RWPE1 (cell line): ENCODE results near the gene NKX1-2.

ENCODE experiments used
- CTCF ChIA-PET: fragments of 350-600 bp; sonication (Branson Sonifier 250); formaldehyde crosslinking; extraction: SDS; loops from one replicate; lab custom pipeline; 2021; lab: Yijun Ruan, JAX
- POLR2A ChIA-PET: fragments of 400-600 bp; formaldehyde crosslinking; extraction: SDS; loops from one replicate; lab custom pipeline; 2020; ENCODE audit warnings: antibody characterized with exemption; ENCODE audit not compliant: low non-redundant PET; lab: Yijun Ruan, JAX
- DNase-seq: peaks from one replicate; pipeline ENCODE4 v3.0.0; 2012; ENCODE audit warnings: low spot score
- H3K27ac ChIP-seq: fragments of 450-650 bp; 2 replicates; pipeline ENCODE4 v1.5.1; 2017
- CTCF ChIP-seq: fragments of 450-650 bp; conservative IDR thresholded peaks from 2 replicates; pipeline ENCODE4 v1.5.1; 2017; ENCODE audit warnings: low read depth, mild to moderate bottlenecking

The NKX1-2 gene

DNA sequence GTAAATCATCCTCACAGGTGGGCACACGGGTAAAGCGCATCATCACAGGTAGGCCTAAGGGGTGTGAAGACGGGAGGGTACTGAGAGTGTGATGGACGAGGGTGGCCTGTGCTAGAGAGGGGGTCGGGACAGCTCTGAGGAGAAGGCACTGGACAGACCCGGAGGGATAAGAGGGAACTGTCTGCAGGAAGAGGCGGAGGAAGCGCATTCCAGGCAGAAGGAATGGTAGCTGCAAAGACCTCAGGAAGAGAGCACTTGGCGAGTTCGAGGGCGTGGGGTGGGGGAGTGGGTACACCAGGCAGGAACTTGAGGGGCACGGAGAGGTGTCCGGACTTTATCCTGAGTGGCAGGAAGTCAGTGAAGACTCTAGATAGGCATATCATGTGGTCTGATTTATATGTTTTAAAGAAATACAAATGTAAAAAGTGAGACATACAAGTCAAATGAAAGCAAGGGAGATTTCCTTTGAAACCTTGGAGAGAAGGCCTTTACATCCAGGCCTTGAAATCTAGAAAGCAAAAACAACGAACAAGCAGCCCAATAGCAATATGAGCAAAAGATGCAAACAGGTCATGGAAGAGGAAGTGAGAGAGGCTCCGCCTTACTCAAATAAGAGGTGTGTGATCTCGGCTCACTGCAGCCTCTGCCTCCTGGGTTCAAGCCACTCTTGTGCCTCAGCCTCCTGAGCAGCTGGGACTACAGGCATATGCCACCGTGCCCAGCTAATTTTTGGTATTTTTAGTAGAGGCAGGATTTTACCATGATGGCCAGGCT, 15.4 kb upstream of the NKX1-2 start:
- POLR2A ChIA-PET = no interaction called here
- CTCF ChIA-PET = no interaction called here
- H3K27ac ChIP-seq = no peak overlapping the region; the same call in 1 of the 2 replicates
- DNase-seq = no peak
- TF ChIP-seq CTCF = no peak

DNA sequence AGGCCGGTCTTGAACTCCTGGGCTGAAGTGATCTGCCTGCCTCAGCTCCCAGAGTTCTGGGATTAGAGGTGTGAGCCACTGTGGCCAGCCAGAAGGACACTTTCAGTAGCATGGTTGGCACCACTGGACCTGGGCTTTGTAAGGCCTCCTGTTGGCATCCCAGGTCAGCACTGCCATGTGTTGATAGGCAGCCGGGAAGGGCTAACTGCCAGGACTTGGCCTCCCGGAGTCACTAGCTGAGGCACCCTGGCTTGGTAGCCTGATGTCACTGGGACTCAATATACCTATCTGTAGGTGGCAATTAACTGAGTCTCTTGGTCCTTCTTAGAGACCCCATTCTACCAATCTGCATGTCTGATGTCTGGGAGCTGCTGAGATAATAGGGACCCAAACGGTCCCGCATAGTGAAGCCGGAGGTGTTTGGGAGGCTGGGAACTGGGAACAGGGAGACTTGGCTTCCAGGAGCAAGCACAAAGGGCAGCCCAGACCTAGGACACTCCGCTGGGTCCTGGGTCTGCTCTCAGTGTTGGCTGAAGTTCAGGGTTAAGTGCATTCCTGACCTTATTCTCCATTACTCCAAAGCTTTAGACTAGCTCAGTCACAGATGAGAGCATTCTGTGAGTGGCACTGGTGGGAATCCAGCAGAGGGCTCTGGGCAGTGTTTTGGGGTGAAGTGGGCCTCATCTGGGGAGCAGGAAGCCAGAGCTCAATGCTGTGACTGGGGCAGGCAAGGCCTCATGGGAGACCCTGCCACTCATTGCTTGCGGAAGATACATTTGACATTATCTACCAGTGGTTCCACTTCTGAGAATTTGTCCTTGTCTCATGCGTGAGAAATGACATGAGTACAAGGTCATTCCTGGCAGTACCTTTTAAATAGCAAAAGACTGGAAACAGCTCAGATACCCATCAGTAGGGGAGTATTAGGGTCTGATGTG, 14.5 kb upstream of the NKX1-2 start:
- no peak for TF ChIP-seq CTCF
- no peak overlapping the region for H3K27ac ChIP-seq
- DNase-seq = no peak
- ChIA-PET CTCF (interaction anchor here (0.7 kb wide), 1 partner anchor 507 kb away, joined by 4 read pairs; no protein-coding TSS in a partner anchor), POLR2A (no interaction called here)

DNA sequence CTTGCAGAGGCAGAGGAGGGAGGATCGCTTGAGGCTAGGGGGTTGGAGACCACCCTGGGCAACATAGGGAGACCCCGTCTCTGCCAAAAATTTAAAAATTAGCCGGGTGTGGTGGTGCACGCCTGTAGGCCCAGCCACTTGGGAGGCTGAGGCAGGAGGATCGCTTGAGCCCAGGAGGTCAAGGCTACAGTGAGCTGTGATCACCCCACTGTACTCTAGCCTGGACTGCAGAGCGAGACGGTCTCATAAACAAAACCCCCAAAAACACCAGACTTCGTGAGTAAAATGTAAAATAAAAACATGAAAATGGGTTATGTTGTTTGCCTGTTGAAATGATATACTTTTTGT, 12.5 kb upstream of the NKX1-2 start:
- POLR2A ChIA-PET = interaction anchor here (1.1 kb wide), 1 partner anchor 10 kb away, joined by 8 read pairs; no protein-coding TSS in a partner anchor
- TF ChIP-seq CTCF = no peak
- CTCF ChIA-PET = interaction anchor here (1.0 kb wide), 1 partner anchor 11 kb away, joined by 3 read pairs; no protein-coding TSS in a partner anchor

GRCh38 chr10:124461642-124462347, 12.0 kb upstream of the NKX1-2 start, which contains the start of gene LHPP:
TSS of gene LHPP (plus strand) at chr10:124461823. CDS start at chr10:124461863, 40 bp downstream.
- TF ChIP-seq CTCF = peak; percentile 30; the same call in 1 of the 2 replicates
- ChIA-PET POLR2A (interaction anchor here (0.6 to 1.1 kb wide), 3 partner anchors 11 to 57 kb away, joined by 3 to 8 read pairs (median 4); partner anchors contain the start of gene OAT), CTCF (interaction anchor here (1.0 kb wide), 1 partner anchor 11 kb away, joined by 3 read pairs; no protein-coding TSS in a partner anchor)
- H3K27ac ChIP-seq = peak within 1 kb of the TSS; percentile 74
- peak; percentile 88 for DNase-seq

More for the DNA sequence above, 12.5 kb upstream of the NKX1-2 start:
- peak overlapping the region; percentile 74 for H3K27ac ChIP-seq
- DNase-seq = no peak

DNA sequence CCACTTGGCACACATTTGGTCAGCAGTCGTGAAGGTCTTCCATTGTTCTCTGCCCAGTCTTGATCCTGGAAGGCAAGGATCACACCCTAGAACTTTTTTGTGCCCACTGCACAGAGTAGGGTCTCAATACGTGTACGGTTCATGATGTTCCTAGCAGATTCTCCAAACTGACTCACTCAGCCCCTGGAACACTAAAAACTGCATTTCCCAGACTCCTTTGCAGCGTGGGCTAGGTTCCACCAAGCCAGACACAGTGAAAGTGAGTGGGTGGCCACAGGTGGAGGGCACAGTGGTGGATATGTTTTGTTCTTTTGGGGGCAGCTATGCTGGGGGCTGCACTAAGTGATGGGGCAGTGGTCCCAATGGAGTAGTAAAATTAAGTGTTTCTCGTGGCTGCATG, 10.3 kb upstream of the NKX1-2 start:
- DNase-seq = no peak
- CTCF ChIA-PET = no interaction called here
- POLR2A ChIA-PET = no interaction called here
- H3K27ac ChIP-seq = no peak overlapping the region
- TF ChIP-seq CTCF = no peak
